IMR-90 (cell line): ENCODE data around the gene RHBDD1. TPM values are rescaled to one million over a fixed set of nuclear protein-coding genes. Genes with fewer than 3 reads are reported as not detected.

Source experiments
- ATAC-seq: fragments of 200-7000 bp; cut with Tn5 transposase; 2 replicates; pipeline ENCODE4 v1.9.1; 2020; ENCODE audit warnings: low read depth, mild to moderate bottlenecking, moderate library complexity
- BruUV-seq: library from RNA; stranded (reverse); fragments of 400-500 nt; replicated peaks from 2 replicates; lab custom pipeline; 2021; lab: Mats Ljungman, UMichigan
- CTCF ChIA-PET: fragments of 300-600 bp; formaldehyde crosslinking; extraction: SDS; loops from one replicate; lab custom pipeline; 2021; ENCODE audit warnings: antibody characterized with exemption; lab: Yijun Ruan, JAX
- POLR2A ChIA-PET: fragments of 300-600 bp; sonication (Branson Sonifier 250); formaldehyde crosslinking; loops from one replicate; lab custom pipeline; 2022; ENCODE audit warnings: antibody characterized with exemption; ENCODE audit not compliant: unreplicated experiment; lab: Charles Lee
- DNase-seq: peaks from one replicate; pipeline ENCODE4 v3.0.0; 2013
- H2AFZ ChIP-seq: replicated peaks from 2 replicates; pipeline ENCODE3; 2013; ENCODE audit warnings: low read length, mild to moderate bottlenecking; ENCODE audit not compliant: poor library complexity
- H2AK5ac ChIP-seq: 2 replicates; pipeline ENCODE4 v1.6.1; 2013; ENCODE audit warnings: low read depth, low read length, inconsistent platforms
- H2AK9ac ChIP-seq: replicated peaks from 2 replicates; pipeline ENCODE3; 2013; ENCODE audit warnings: mild to moderate bottlenecking, low read depth, low read length, moderate library complexity; ENCODE audit not compliant: poor library complexity
- H2BK120ac ChIP-seq: 2 replicates; pipeline ENCODE4 v1.6.1; 2013; ENCODE audit warnings: low read depth, low read length, inconsistent platforms
- H2BK15ac ChIP-seq: 3 replicates; pipeline ENCODE4 v1.6.1; 2013; ENCODE audit warnings: low read depth, low read length, inconsistent platforms
- H2BK20ac ChIP-seq: 2 replicates; pipeline ENCODE4 v1.6.1; 2013; ENCODE audit warnings: low read depth, mild to moderate bottlenecking, inconsistent platforms, low read length, moderate library complexity
- H2BK5ac ChIP-seq: 2 replicates; pipeline ENCODE4 v1.6.1; 2013; ENCODE audit warnings: mild to moderate bottlenecking, low read depth, low read length, inconsistent platforms; ENCODE audit not compliant: poor library complexity, severe bottlenecking
- H3K14ac ChIP-seq: replicated peaks from 2 replicates; pipeline ENCODE4 v1.6.1; 2013; ENCODE audit warnings: low read depth, low read length, inconsistent platforms
- H3K18ac ChIP-seq: 2 replicates; pipeline ENCODE4 v1.6.1; 2013; ENCODE audit warnings: low read depth, low read length, control low read depth
- H3K23ac ChIP-seq: 2 replicates; pipeline ENCODE4 v1.6.1; 2013; ENCODE audit warnings: low read depth, low read length, inconsistent platforms
- H3K27ac ChIP-seq: 2 replicates; pipeline ENCODE4 v1.5.1; 2013; ENCODE audit warnings: mild to moderate bottlenecking, control low read depth, low read length; ENCODE audit not compliant: insufficient read depth
- H3K27me3 ChIP-seq: 2 replicates; pipeline ENCODE4 v1.6.1; 2013; ENCODE audit warnings: low read length; ENCODE audit not compliant: control insufficient read depth, insufficient read depth
- H3K36me3 ChIP-seq: 2 replicates; pipeline ENCODE4 v1.6.1; 2013; ENCODE audit warnings: low read length, mixed read lengths; ENCODE audit not compliant: control insufficient read depth, insufficient read depth
- H3K4ac ChIP-seq: 2 replicates; pipeline ENCODE4 v1.6.1; 2013; ENCODE audit warnings: low read depth, low read length, inconsistent platforms
- H3K4me1 ChIP-seq: 2 replicates; pipeline ENCODE4 v1.6.1; 2013; ENCODE audit warnings: low read length, mixed read lengths; ENCODE audit not compliant: control insufficient read depth, insufficient read depth
- H3K4me2 ChIP-seq: 2 replicates; pipeline ENCODE4 v1.6.1; 2013; ENCODE audit warnings: low read depth, mild to moderate bottlenecking, control low read depth, low read length, moderate library complexity
- H3K4me3 ChIP-seq: 2 replicates; pipeline ENCODE4 v1.5.1; 2013; ENCODE audit warnings: low read depth, mild to moderate bottlenecking, control low read depth, low read length, moderate library complexity; ENCODE audit not compliant: insufficient read depth
- H3K56ac ChIP-seq: 2 replicates; pipeline ENCODE4 v1.6.1; 2013; ENCODE audit warnings: low read length, inconsistent platforms; ENCODE audit not compliant: insufficient read depth; ENCODE audit errors: extremely low read depth
- H3K79me1 ChIP-seq, 2 experiments: 2 replicates each; pipeline ENCODE4 v1.6.1; 2013; ENCODE audit warnings: low read length in 2 of 2, inconsistent platforms in 1 of 2, low read depth in 1 of 2
- H3K9ac ChIP-seq: 2 replicates; pipeline ENCODE4 v1.6.1; 2013; ENCODE audit warnings: low read depth, low read length, control low read depth
- H3K9me1 ChIP-seq: 2 replicates; pipeline ENCODE4 v1.6.1; 2013; ENCODE audit warnings: low read length, inconsistent platforms; ENCODE audit not compliant: insufficient read depth
- H3K9me3 ChIP-seq: 2 replicates; pipeline ENCODE4 v1.6.1; 2013; ENCODE audit warnings: low read length; ENCODE audit not compliant: control insufficient read depth, insufficient read depth
- H4K20me1 ChIP-seq: 2 replicates; pipeline ENCODE4 v1.6.1; 2013; ENCODE audit warnings: low read length, inconsistent platforms; ENCODE audit not compliant: insufficient read depth
- H4K5ac ChIP-seq: 2 replicates; pipeline ENCODE4 v1.6.1; 2013; ENCODE audit warnings: mild to moderate bottlenecking, low read depth, low read length, control low read depth
- H4K8ac ChIP-seq, 2 experiments: 2 replicates each; pipeline ENCODE4 v1.6.1; 2013; ENCODE audit warnings: low read depth in 2 of 2, low read length in 2 of 2, control low read depth in 1 of 2, inconsistent platforms in 1 of 2
- H4K91ac ChIP-seq: 2 replicates; pipeline ENCODE4 v1.6.1; 2013; ENCODE audit warnings: low read depth, low read length, inconsistent platforms; ENCODE audit not compliant: insufficient read depth
- BHLHE40 ChIP-seq: fragments of 150-350 bp; IDR thresholded peaks from 2 replicates; pipeline ENCODE4 v1.6.1; 2016; ENCODE audit warnings: mild to moderate bottlenecking, low read depth, low read length
- CEBPB ChIP-seq: IDR thresholded peaks from 2 replicates; pipeline ENCODE4 v1.6.1; 2012; ENCODE audit warnings: low read depth, low read length, improper control_type of control experiment
- CHD1 ChIP-seq: IDR thresholded peaks from 2 replicates; pipeline ENCODE4 v1.6.1; 2012; ENCODE audit warnings: low read depth, low read length, improper control_type of control experiment
- CTCF ChIP-seq: conservative IDR thresholded peaks from 2 replicates; pipeline ENCODE4 v1.5.1; 2012; ENCODE audit warnings: mild to moderate bottlenecking, low read depth, low read length, improper control_type of control experiment
- ELK1 ChIP-seq: fragments of 150-350 bp; IDR thresholded peaks from 2 replicates; pipeline ENCODE4 v1.6.1; 2016; ENCODE audit warnings: low read depth, mild to moderate bottlenecking, low read length, moderate library complexity, borderline replicate concordance
- FOS ChIP-seq: fragments of 150-350 bp; IDR thresholded peaks from 2 replicates; pipeline ENCODE4 v1.6.1; 2016; ENCODE audit warnings: low read depth, low read length
- MAFK ChIP-seq: IDR thresholded peaks from 2 replicates; pipeline ENCODE4 v1.6.1; 2012; ENCODE audit warnings: low read depth, low read length, improper control_type of control experiment
- MXI1 ChIP-seq: IDR thresholded peaks from 2 replicates; pipeline ENCODE4 v1.6.1; 2012; ENCODE audit warnings: low read depth, mild to moderate bottlenecking, low read length, moderate library complexity, borderline replicate concordance
- NFE2L2 ChIP-seq: fragments of 150-350 bp; IDR thresholded peaks from 2 replicates; pipeline ENCODE4 v1.6.1; 2016; ENCODE audit warnings: low read depth, mild to moderate bottlenecking, low read length
- POLR2A ChIP-seq: IDR thresholded peaks from 2 replicates; pipeline ENCODE4 v1.6.1; 2012; ENCODE audit warnings: mild to moderate bottlenecking, low read depth, low read length
- RAD21 ChIP-seq: IDR thresholded peaks from 2 replicates; pipeline ENCODE4 v1.6.1; 2012; ENCODE audit warnings: low read length, improper control_type of control experiment
- RCOR1 ChIP-seq: IDR thresholded peaks from 2 replicates; pipeline ENCODE4 v1.6.1; 2012; ENCODE audit warnings: mild to moderate bottlenecking, low read length, improper control_type of control experiment; ENCODE audit not compliant: insufficient replicate concordance
- RFX5 ChIP-seq: IDR thresholded peaks from 2 replicates; pipeline ENCODE4 v1.8.0; 2012; ENCODE audit warnings: low read depth, mild to moderate bottlenecking, low read length, moderate library complexity
- SMC3 ChIP-seq: fragments of 150-350 bp; IDR thresholded peaks from 2 replicates; pipeline ENCODE4 v1.6.1; 2016; ENCODE audit warnings: low read depth, mild to moderate bottlenecking, antibody characterized with exemption, low read length, moderate library complexity
- USF2 ChIP-seq: fragments of 150-350 bp; IDR thresholded peaks from 2 replicates; pipeline ENCODE4 v1.6.1; 2017; ENCODE audit warnings: mild to moderate bottlenecking, antibody characterized with exemption, low read length, low read depth
- WGBS, 2 experiments: methylation state at CpG; one replicate each; pipeline versions ENCODE4 v1.1.5 to v1.1.7; 2013; ENCODE audit warnings: missing lambda C conversion rate in 2 of 2; ENCODE audit not compliant: insufficient read length in 1 of 2; ENCODE audit errors: extremely low coverage in 2 of 2; 5-methylcytosine and 5-hydroxymethylcytosine counted together
- dilution Hi-C: fragments of 300-500 bp; cut with HindIII; formaldehyde crosslinking; loops from one replicate; pipeline ENCODE4 v1.14.3; 2018; ENCODE audit warnings: low sequenced_read_pairs; ENCODE audit not compliant: unreplicated experiment
- in situ Hi-C: fragments of 300-500 bp; cut with MboI; formaldehyde crosslinking; loops from 3 replicates; pipeline ENCODE4 v1.14.3; 2019; ENCODE audit warnings: low sequenced_read_pairs, inconsistent platforms, mixed read lengths
- intact Hi-C: fragments of 100-400 bp; cut with micrococcal nuclease; formaldehyde crosslinking; loops from 2 replicates; pipeline ENCODE4 v1.10.0; 2022
- polyA plus RNA-seq, 3 experiments: library from polyadenylated mRNA; depleted of rRNA; stranded (reverse); fragments of >200 nt; gene quantifications; 2 replicates each; pipeline ENCODE4 v1.2.3, GENCODE V29; 2012; ENCODE audit warnings: low replicate concordance in 1 of 3
- total RNA-seq: library from RNA; depleted of rRNA; stranded (reverse); fragments of >200 nt; gene quantifications from 2 replicates; pipeline ENCODE4 v1.2.3, GENCODE V29; 2012

RHBDD1 gene
- total and polyA plus RNA-seq, 2 of the 4 experiments (the other 2 are of a cell fraction), result 9.7 to 14.0 TPM

GRCh38 chr2:226893216-226893615 is 57.4 kb downstream of the RHBDD1 start:
- peak; percentile 33 for DNase-seq
- no CpG with 5 or more reads among the region's 4 CpGs for WGBS, 2 experiments
- no peak overlapping the region for H2AFZ ChIP-seq

More at GRCh38 chr2:226893216-226893615, 57.4 kb downstream of the RHBDD1 start:
- ATAC-seq, result no peak
- Histone ChIP-seq H3K36me3 (no peaks in the 10 kb centered on the region; the same call in 1 of the 2 replicates), H3K4me2 (no peak overlapping the region), H3K4ac (peak overlapping the region; percentile 35; the same call in 1 of the 2 replicates), H2BK20ac (0 out of 2 replicates have a peak overlapping the region, but pooled peaks have one; percentile 15), H2BK5ac (peak overlapping the region; percentile 81), H3K4me3 (no peak overlapping the region), H2AK5ac (no peak overlapping the region), H3K56ac (no peak overlapping the region), H3K18ac (peak overlapping the region; percentile 85; the same call in 1 of the 2 replicates), H2BK15ac (peak overlapping the region; percentile 51; the same call in 1 of the 3 replicates), H3K14ac (no peak overlapping the region), H4K91ac (peak overlapping the region; percentile 40; the same call in 1 of the 2 replicates), H3K9ac (no peak overlapping the region), H3K9me1 (peaks cover 8% of the 10 kb centered on the region), H2BK120ac (peak overlapping the region; percentile 58; the same call in 1 of the 2 replicates), H3K4me1 (peaks cover 7% of the 10 kb centered on the region), H3K27ac (no peak overlapping the region; the same call in 1 of the 2 replicates), H3K27me3 (no peaks in the 10 kb centered on the region), H4K20me1 (no peaks in the 10 kb centered on the region), H3K9me3 (no peaks in the 10 kb centered on the region), H4K8ac (peak overlapping the region in 1 of 2 experiments; percentile 16; a peak in 1 of 4 replicates), H3K23ac (no peak overlapping the region), H2AK9ac (no peak overlapping the region), H4K5ac (peak overlapping the region; percentile 93; the same call in 1 of the 2 replicates), H3K79me1 (peaks cover 23 to 24% of the 10 kb centered on the region in 2 experiments)
- BruUV-seq, result no TSS peak
- ChIA-PET POLR2A (no interaction called here), CTCF (no interaction called here)
- intact Hi-C loops (loop anchor here (5.0 kb wide), 1 partner anchor 56 kb away; the partner anchor contains the start of gene RHBDD1), in situ Hi-C loops (no loop called here), dilution Hi-C loops (no loop called here)
- TF ChIP-seq ELK1 (no peak), POLR2A (no peak), CHD1 (no peak), CTCF (no peak), RAD21 (no peak), RFX5 (no peak), SMC3 (no peak), RCOR1 (no peak), FOS (no peak), MAFK (no peak), MXI1 (no peak), CEBPB (no peak), NFE2L2 (no peak), USF2 (no peak), BHLHE40 (no peak)
